ENCODE results near the gene NDE1. TPM values are rescaled to one million over a fixed set of nuclear protein-coding genes. Genes with fewer than 3 reads are reported as not detected.

NDE1 gene
- total and polyA plus RNA-seq, 9 of the 15 experiments (the other 6 are each of a cell fraction or from before 2014, with no cell fraction given) = 3.1 to 59.9 (median 30.0) TPM

- TF ChIP-seq ZNF318 (IDR thresholded peaks at IDR 0.05; ENCODE audit: borderline replicate concordance in 1 of 2, low read depth in 1 of 2) (0 out of 4 replicates have a peak, but pooled peaks of 1 of the 2 experiments have one; percentile 6), BCOR (IDR thresholded peaks at IDR 0.05) (no peak), CEBPB (tag; IDR thresholded peaks at IDR 0.05) (peak; percentile 84), MCM5 (IDR thresholded peaks at IDR 0.05; ENCODE audit: low read depth) (no peak), SRSF3 (IDR thresholded peaks at IDR 0.05; ENCODE audit: insufficient read depth, low read length) (no peak), KDM5B (IDR thresholded peaks at IDR 0.05; ENCODE audit: insufficient replicate concordance, low read depth, low read length) (peak; percentile 82), HNRNPLL (IDR thresholded peaks at IDR 0.05; ENCODE audit: low read depth, low read length, poor library complexity, severe bottlenecking) (no peak), ZBTB9 (CRISPR knock-in tag; IDR thresholded peaks at IDR 0.05) (peak; percentile 31; the same call in 1 of the 2 replicates), EP400 (IDR thresholded peaks at IDR 0.05) (peak; percentile 56), GATA2 (CRISPR knock-in tag; IDR thresholded peaks at IDR 0.05) (no peak), ZNF436 (CRISPR knock-in tag; IDR thresholded peaks at IDR 0.05) (0 out of 2 replicates have a peak, but pooled peaks have one; percentile 11), PHB2 (IDR thresholded peaks at IDR 0.05; ENCODE audit: low read depth) (no peak), SIN3A (IDR thresholded peaks at IDR 0.05; ENCODE audit: borderline replicate concordance in 2 of 2, control insufficient read depth in 1 of 2, low read depth in 2 of 2, low read length in 2 of 2) (peak; percentile 78 to 81; a peak in 2 of 4 replicates), CHD2 (IDR thresholded peaks at IDR 0.05; ENCODE audit: low read depth, low read length) (0 out of 2 replicates have a peak, but pooled peaks have one; percentile 6), UBTF (IDR thresholded peaks at IDR 0.05; ENCODE audit: borderline replicate concordance in 1 of 2, low read depth in 2 of 2, low read length in 2 of 2) (0 out of 4 replicates have a peak, but pooled peaks of 1 of the 2 experiments have one; percentile 2)
These were observed 7.4 kb upstream of the NDE1 start (continued) for GRCh38 chr16:15642557-15643047.
